HG02970 (cell line): ENCODE results near the gene FER.

Experiments
- ATAC-seq: cut with Tn5 transposase; IDR thresholded peaks from one replicate; pipeline ENCODE4 v1.9.1; 2021; ENCODE audit warnings: mild to moderate bottlenecking, moderate library complexity, moderate number of reproducible peaks; ENCODE audit not compliant: unreplicated experiment, low FRiP score

FER gene

GRCh38 chr5:109199799-109200620, 452.3 kb downstream of the FER start:
- no peak for ATAC-seq

- no peak for ATAC-seq
Observed at GRCh38 chr5:109215040-109215439, 467.3 kb downstream of the FER start.

- ATAC-seq, result no peak
Observed at GRCh38 chr5:109218818-109219217, 471.1 kb downstream of the FER start.

GRCh38 chr5:109223531-109223930, 475.8 kb downstream of the FER start:
- no peak for ATAC-seq

GRCh38 chr5:109224276-109224882, 476.7 kb downstream of the FER start:
- no peak for ATAC-seq

- no peak for ATAC-seq
Observed at GRCh38 chr5:109225716-109226625, 478.3 kb downstream of the FER start.

- no peak for ATAC-seq
Observed at GRCh38 chr5:109230369-109230768, 482.7 kb downstream of the FER start.

GRCh38 chr5:109231331-109231730, 483.6 kb downstream of the FER start:
- no peak for ATAC-seq

- no peak for ATAC-seq
Observed at GRCh38 chr5:109234381-109234780, 486.7 kb downstream of the FER start.

GRCh38 chr5:109239456-109239855, 491.8 kb downstream of the FER start:
- ATAC-seq, result no peak

- ATAC-seq, result no peak
Observed at GRCh38 chr5:109242518-109242917, 494.8 kb downstream of the FER start.

GRCh38 chr5:109246395-109246794, 498.7 kb downstream of the FER start:
- ATAC-seq, result no peak
